Omental fat pad (tissue), 4 donors: ENCODE measurements around the gene CAV1. TPM values are rescaled to one million over a fixed set of nuclear protein-coding genes. Genes with fewer than 3 reads are reported as not detected.
A peak's percentile ranks its signal among the peaks of the same experiment; 100 is the strongest.

Experiments
- ATAC-seq: fragments of 150-250 bp; one replicate; pipeline ENCODE4 v1.9.1; 2016; ENCODE audit warnings: mild to moderate bottlenecking, moderate library complexity; ENCODE audit not compliant: low FRiP score
- DNase-seq: peaks from one replicate; pipeline ENCODE4 v3.0.0-alpha.2; 2019; ENCODE audit warnings: low spot score
- total RNA-seq, 4 donors: library from RNA; depleted of rRNA; stranded (reverse); fragments of >200 nt; gene quantifications; one replicate each; pipeline ENCODE4 v1.1.0, GENCODE V29; 2016
- TF ChIP-seq, protein P1 (sequence below), 3 donors: fragments of 450-650 bp; IDR thresholded peaks; one replicate each; pipeline ENCODE4 v1.5.1; 2016 to 2017; ENCODE audit warnings: antibody characterized with exemption in 3 of 3, mild to moderate bottlenecking in 3 of 3, moderate library complexity in 2 of 3

Gene CAV1
- total RNA-seq, 4 donors from 2014 or later: 354 to 482 (median 468) TPM

- ATAC-seq: no peak
- TF ChIP-seq, protein P1, sequence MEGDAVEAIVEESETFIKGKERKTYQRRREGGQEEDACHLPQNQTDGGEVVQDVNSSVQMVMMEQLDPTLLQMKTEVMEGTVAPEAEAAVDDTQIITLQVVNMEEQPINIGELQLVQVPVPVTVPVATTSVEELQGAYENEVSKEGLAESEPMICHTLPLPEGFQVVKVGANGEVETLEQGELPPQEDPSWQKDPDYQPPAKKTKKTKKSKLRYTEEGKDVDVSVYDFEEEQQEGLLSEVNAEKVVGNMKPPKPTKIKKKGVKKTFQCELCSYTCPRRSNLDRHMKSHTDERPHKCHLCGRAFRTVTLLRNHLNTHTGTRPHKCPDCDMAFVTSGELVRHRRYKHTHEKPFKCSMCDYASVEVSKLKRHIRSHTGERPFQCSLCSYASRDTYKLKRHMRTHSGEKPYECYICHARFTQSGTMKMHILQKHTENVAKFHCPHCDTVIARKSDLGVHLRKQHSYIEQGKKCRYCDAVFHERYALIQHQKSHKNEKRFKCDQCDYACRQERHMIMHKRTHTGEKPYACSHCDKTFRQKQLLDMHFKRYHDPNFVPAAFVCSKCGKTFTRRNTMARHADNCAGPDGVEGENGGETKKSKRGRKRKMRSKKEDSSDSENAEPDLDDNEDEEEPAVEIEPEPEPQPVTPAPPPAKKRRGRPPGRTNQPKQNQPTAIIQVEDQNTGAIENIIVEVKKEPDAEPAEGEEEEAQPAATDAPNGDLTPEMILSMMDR (IDR thresholded peaks at IDR 0.05): no peak
- DNase-seq: no peak
Measured at GRCh38 chr7:116505823-116506222, 19.0 kb upstream of the CAV1 start.

DNA sequence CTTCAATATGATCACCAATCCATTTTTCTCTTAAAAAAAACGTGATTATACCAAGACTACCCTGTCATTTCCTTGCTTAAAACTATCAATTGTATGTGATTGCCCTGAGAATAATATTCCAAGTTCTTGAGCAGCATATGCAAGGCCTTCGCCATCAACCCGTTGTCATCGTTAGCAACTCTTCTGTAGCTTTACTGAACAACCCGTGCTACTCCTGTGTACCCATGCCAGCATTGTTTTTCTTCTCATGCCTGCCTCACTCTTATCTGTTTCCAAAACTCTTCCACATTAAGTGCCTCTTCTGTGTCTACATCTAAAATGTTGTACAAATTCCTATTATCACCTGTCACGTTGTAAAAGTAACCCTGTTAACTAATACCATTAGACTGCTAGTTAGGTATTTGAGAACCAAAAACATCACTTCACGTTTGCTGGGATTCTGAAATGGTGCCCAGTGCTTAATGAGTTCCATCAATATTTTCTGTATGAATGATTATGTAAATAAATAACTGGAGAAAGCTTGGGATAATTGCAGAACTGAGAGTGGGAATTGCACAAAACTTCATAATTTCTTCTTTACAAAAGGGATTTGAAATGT is 14.8 kb upstream of the CAV1 start:
- DNase-seq: no peak
- TF ChIP-seq, protein P1 (IDR thresholded peaks at IDR 0.05): no peak
- ATAC-seq: no peak

GRCh38 chr7:116510795-116511194 is 14.0 kb upstream of the CAV1 start:
- ATAC-seq (no peak), DNase-seq (no peak)
- TF ChIP-seq, protein P1 (IDR thresholded peaks at IDR 0.05): no peak

DNA sequence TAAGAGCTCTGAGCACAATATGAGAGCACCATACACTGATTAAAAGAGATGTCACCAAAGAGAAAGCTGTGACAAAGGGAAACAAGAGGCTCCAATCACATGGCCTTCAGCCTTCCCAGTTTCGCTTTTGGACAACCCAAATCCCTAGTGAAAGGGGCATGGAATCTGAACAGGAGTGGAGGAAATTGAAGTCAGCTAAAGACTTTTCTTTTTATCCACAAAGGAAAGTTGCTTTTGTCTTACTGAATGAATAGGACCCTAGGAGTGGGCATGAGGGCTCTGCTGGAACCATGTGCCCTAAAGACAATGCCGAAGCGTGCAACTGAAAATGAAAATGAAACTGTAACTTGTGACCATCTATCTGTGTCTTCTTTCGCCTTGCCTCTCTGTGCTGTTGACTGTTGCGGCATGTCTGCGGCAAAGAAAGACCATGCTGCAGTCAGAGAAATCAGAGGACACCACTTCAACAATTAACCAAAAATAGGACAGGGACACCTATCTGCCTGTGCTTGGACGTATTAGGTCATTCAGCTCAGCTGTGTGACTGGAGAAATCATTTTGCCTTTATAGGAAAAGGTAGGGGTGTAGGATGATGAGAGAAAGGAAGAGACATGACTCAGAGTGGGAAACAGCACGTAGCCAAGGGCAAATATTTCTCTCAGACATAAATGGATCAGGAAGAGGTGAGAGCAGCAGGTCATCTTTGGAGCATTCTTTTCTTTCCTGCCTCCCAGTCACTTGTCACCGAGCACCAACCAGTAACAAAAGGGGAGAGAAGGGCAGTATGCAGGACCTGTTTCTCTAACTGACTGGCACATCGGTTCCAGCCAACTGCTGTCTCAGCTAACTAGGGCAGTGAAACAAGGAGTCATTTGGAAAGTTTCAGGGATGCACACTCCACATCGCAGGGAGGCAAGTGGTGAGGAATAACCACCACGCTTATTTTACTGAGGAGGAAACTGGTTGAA is 13.0 kb upstream of the CAV1 start:
- TF ChIP-seq, protein P1 (IDR thresholded peaks at IDR 0.05): no peak
- DNase-seq (no peak), ATAC-seq (peak; percentile 73)

- TF ChIP-seq, protein P1 (IDR thresholded peaks at IDR 0.05): no peak
- ATAC-seq: no peak
- DNase-seq: no peak
Measured at GRCh38 chr7:116512520-116513188, 12.2 kb upstream of the CAV1 start.

DNA sequence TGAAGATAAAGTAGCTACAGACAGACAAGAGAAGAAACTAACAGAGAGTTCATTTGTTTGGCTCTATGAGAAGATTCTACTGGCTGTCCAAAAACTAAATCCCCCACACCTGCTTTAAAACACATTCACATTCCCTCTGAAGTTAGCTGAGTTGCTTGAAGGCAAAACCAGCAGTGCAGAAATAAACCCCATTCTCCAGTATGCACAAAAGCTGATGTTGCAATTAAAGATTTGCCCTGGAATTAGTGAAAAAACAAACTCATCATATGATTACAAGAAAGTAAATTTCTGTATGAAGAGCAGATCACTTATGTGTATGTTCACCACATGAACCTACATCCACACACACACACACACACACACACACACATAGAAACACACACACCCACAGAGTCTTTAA is 9.3 kb upstream of the CAV1 start:
- ATAC-seq (no peak), DNase-seq (no peak)
- TF ChIP-seq, protein P1 (IDR thresholded peaks at IDR 0.05): no peak
